WI38 (cell line): ENCODE data around the gene SH2D2A.

Experiments
- H3K4me3 ChIP-seq: 2 replicates; pipeline ENCODE4 v1.5.1; 2011; ENCODE audit warnings: low read depth, mild to moderate bottlenecking, control low read depth, low read length
- CTCF ChIP-seq: IDR thresholded peaks from 2 replicates; pipeline ENCODE4 v1.5.1; 2012; ENCODE audit warnings: low read depth, mild to moderate bottlenecking, control low read depth, low read length

SH2D2A gene

GRCh38 chr1:156847591-156848460 lies 31.2 kb upstream of the SH2D2A start:
- no peak for TF ChIP-seq CTCF
- no peak overlapping the region for H3K4me3 ChIP-seq

DNA sequence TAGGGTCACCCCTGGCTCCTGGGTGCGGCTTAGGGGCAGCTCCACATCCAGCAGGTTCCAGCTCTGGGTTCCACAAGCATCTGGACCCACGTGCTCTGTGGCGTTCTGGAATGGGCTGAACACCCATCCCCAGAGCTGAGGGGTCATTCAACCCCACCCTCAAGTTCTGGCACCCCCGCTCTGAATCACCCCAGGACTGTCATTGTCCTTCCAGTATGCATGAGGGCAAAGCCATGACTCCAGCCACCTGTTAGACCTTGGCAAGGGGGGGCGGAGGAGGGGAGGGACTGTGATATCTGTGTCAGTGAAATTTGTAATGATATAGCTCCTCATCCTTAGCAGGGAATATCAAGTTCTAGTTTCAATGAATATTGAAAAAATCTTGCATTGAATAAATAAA lies 30.0 kb upstream of the SH2D2A start:
- no peak overlapping the region for H3K4me3 ChIP-seq
- TF ChIP-seq CTCF: no peak

GRCh38 chr1:156845953-156846545 lies 29.4 kb upstream of the SH2D2A start:
- no peak overlapping the region for H3K4me3 ChIP-seq
- no peak for TF ChIP-seq CTCF

DNA sequence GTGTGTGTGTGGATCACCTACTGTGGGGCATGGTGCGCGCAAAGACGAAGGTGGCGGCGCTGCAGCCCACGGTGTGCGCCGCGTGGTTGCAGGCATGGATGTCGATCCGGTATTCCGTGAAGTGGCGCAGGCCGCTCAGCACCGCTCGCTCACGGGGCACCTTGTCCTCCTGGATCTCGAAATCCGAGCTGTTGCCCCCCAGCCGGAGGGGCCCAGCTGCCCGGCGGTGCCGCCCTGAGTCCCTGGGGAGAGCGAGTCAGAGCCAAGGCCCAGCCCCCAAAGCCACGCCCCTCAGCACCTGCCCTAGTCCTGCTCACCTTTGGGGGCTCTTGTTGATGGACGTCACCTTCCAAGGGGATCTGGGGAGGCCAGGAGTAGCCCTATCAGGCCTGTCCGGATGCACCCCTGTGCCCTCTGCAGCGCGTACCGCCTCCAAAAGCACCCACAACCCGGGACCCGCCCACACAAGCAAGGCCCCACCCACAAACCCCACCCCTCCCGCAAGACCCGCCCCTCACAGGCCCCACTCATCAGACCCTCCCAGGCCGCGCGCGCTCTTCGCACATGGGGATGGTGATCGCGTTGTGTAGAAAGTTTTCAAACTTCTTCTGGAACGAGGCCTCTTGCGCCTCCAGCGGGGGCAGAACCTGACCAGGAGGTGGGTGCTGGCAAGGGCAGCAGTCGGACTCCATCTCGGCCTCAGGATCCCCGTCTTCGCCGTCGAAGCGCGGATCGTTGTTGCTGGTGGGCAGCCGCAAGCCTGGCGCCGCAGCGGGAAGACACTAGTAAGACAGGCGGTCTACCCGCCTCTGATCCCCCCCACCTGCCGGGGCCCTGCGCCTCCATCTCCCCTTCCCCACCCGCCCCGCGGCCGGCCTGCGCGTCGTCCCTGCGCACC lies 28.7 kb upstream of the SH2D2A start:
- no peak for TF ChIP-seq CTCF
- no peak overlapping the region for H3K4me3 ChIP-seq

DNA sequence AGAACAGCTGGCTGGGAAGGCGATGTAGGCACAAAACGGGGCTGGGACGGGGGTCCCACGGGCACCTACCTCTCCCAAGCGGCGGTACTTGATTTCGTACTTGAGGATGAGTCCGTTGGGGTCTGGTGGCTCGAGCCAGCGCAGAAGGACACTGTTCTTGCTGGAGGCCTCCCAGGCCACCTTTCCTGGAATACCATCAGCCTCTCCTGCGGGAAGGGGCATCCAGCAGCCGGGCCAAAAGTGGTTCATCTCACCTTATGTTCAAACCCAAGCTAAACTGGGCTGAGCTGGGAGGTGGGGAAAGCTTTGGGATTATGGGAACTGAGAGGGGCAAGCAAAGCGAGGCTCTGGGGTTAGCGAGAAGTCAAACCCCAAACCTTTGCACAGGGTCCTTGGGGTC lies 28.0 kb upstream of the SH2D2A start:
- no peak for TF ChIP-seq CTCF
- no peak overlapping the region for H3K4me3 ChIP-seq

- no peak overlapping the region for H3K4me3 ChIP-seq
- no peak for TF ChIP-seq CTCF
Observed at GRCh38 chr1:156844102-156844501, 27.5 kb upstream of the SH2D2A start.
